Chondrocyte (in vitro differentiated cells): Measurements from ENCODE around the gene SLC24A5. TPM values are rescaled to one million over a fixed set of nuclear protein-coding genes. Genes with fewer than 3 reads are reported as not detected.

ENCODE experiments used
- DNase-seq: peaks from one replicate; pipeline ENCODE4 v3.0.0; 2021; ENCODE audit warnings: mixed read lengths, low spot score
- H3K27ac Mint-ChIP-seq: one replicate; pipeline ENCODE4 v1.8.0; 2021; ENCODE audit warnings: mild to moderate bottlenecking, moderate library complexity, mixed read lengths; ENCODE audit not compliant: unreplicated experiment
- H3K27me3 Mint-ChIP-seq: 2 replicates; pipeline ENCODE4 v1.8.0; 2021; ENCODE audit warnings: low read depth, mixed read lengths
- H3K36me3 Mint-ChIP-seq: 2 replicates; pipeline ENCODE4 v1.8.0; 2021; ENCODE audit warnings: low read depth, mixed read lengths
- H3K4me1 Mint-ChIP-seq: 2 replicates; pipeline ENCODE4 v1.8.0; 2021; ENCODE audit warnings: low read depth, mild to moderate bottlenecking, mixed read lengths
- H3K4me3 Mint-ChIP-seq: one replicate; pipeline ENCODE4 v1.8.0; 2021; ENCODE audit warnings: mild to moderate bottlenecking, moderate library complexity, mixed read lengths; ENCODE audit not compliant: unreplicated experiment
- H3K9me3 Mint-ChIP-seq: 2 replicates; pipeline ENCODE4 v1.8.0; 2021; ENCODE audit warnings: low read depth, mixed read lengths
- CTCF ChIP-seq: fragments of 200-600 bp; sonication (generic); IDR thresholded peaks from 2 replicates; pipeline ENCODE4 v1.5.0; 2021; ENCODE audit warnings: antibody characterized with exemption, mild to moderate bottlenecking, moderate library complexity
- long read RNA-seq: library from polyadenylated mRNA; stranded (forward); transcript quantifications from one replicate; pipeline ENCODE4 v2.0.0, GENCODE V29; 2021
- total RNA-seq: library from RNA; stranded (reverse); gene quantifications from 3 replicates; pipeline ENCODE4 v1.2.1, GENCODE V29; 2021

Gene SLC24A5
- not detected in 3 replicates for total RNA-seq
- long read RNA-seq, result 0 reads

- H3K4me1 Mint-ChIP-seq, result no peaks in the 10 kb centered on the region
- H3K36me3 Mint-ChIP-seq, result no peaks in the 10 kb centered on the region
- DNase-seq, result no peak
- no peak within 1 kb of the TSS for H3K4me3 Mint-ChIP-seq
- no peaks in the 10 kb centered on the region for H3K9me3 Mint-ChIP-seq
- peaks cover 14% of the 10 kb centered on the region for H3K27me3 Mint-ChIP-seq
- H3K27ac Mint-ChIP-seq, result no peak within 1 kb of the TSS
- no peak for TF ChIP-seq CTCF
These were observed at the start of gene SLC24A5 for GRCh38 chr15:48120745-48121144. TSS of gene SLC24A5 (plus strand) at chr15:48120990. CDS start at chr15:48121045, 55 bp downstream.

- peaks cover 22% of the 10 kb centered on the region for H3K27me3 Mint-ChIP-seq
- TF ChIP-seq CTCF, result no peak
- H3K4me3 Mint-ChIP-seq, result no peak overlapping the region
- H3K4me1 Mint-ChIP-seq, result no peaks in the 10 kb centered on the region
- H3K27ac Mint-ChIP-seq, result no peak overlapping the region
- no peak for DNase-seq
- no peaks in the 10 kb centered on the region for H3K36me3 Mint-ChIP-seq
- peaks cover 3% of the 10 kb centered on the region for H3K9me3 Mint-ChIP-seq
These were observed 47.8 kb upstream of the SLC24A5 start for GRCh38 chr15:48072941-48073340.

GRCh38 chr15:48073881-48074280, 46.9 kb upstream of the SLC24A5 start:
- Mint-ChIP-seq H3K27me3 (peaks cover 25% of the 10 kb centered on the region), H3K4me1 (no peaks in the 10 kb centered on the region), H3K9me3 (peaks cover 3% of the 10 kb centered on the region), H3K36me3 (no peaks in the 10 kb centered on the region), H3K4me3 (no peak overlapping the region), H3K27ac (no peak overlapping the region)
- no peak for TF ChIP-seq CTCF
- no peak for DNase-seq

GRCh38 chr15:48076454-48076853, 44.3 kb upstream of the SLC24A5 start:
- DNase-seq, result no peak
- TF ChIP-seq CTCF, result no peak
- Mint-ChIP-seq H3K4me1 (no peaks in the 10 kb centered on the region), H3K4me3 (no peak overlapping the region), H3K27ac (no peak overlapping the region), H3K36me3 (no peaks in the 10 kb centered on the region), H3K9me3 (peaks cover 3% of the 10 kb centered on the region), H3K27me3 (peaks cover 26% of the 10 kb centered on the region)

- Mint-ChIP-seq H3K9me3 (peaks cover 3% of the 10 kb centered on the region), H3K4me1 (no peaks in the 10 kb centered on the region), H3K36me3 (no peaks in the 10 kb centered on the region), H3K27ac (no peak overlapping the region), H3K4me3 (no peak overlapping the region), H3K27me3 (peaks cover 33% of the 10 kb centered on the region)
- no peak for TF ChIP-seq CTCF
- no peak for DNase-seq
These were observed 43.1 kb upstream of the SLC24A5 start for GRCh38 chr15:48077616-48078184.
